Measurements from ENCODE around the gene MT1A. TPM values are rescaled to one million over a fixed set of nuclear protein-coding genes. Genes with fewer than 3 reads are reported as not detected.

Gene MT1A
- total RNA-seq, 1 donor from 2014 or later, result 0.60 TPM

GRCh38 chr16:56606071-56606475, 32.4 kb upstream of the MT1A start:
- no peaks in the 10 kb centered on the region for H3K9me3 Mint-ChIP-seq
- H3K36me3 Mint-ChIP-seq (ENCODE audit: low read depth), result peaks cover 3% of the 10 kb centered on the region
- DNase-seq (ENCODE audit: low spot score), result no peak
- H3K27ac Mint-ChIP-seq, result peak overlapping the region; percentile 88
- H3K4me3 Mint-ChIP-seq, result no peak overlapping the region
- H3K4me1 Mint-ChIP-seq (ENCODE audit: low read depth), result peaks cover 42% of the 10 kb centered on the region
- intact Hi-C loops (cut with micrococcal nuclease), result loop anchor here (5.0 kb wide), 1 partner anchor 326 kb away; the partner anchor contains the start of gene HERPUD1
- H3K27me3 Mint-ChIP-seq (ENCODE audit: insufficient read depth), result peaks cover under 1% of the 10 kb centered on the region

- no peak for DNase-seq (ENCODE audit: low spot score)
- intact Hi-C loops (cut with micrococcal nuclease), result loop anchor here (5.0 kb wide), 1 partner anchor 326 kb away; the partner anchor contains the start of gene HERPUD1
- Mint-ChIP-seq H3K36me3 (ENCODE audit: low read depth) (peaks cover 3% of the 10 kb centered on the region), H3K4me3 (peak overlapping the region; percentile 46), H3K4me1 (ENCODE audit: low read depth) (peaks cover 47% of the 10 kb centered on the region), H3K27me3 (ENCODE audit: insufficient read depth) (no peaks in the 10 kb centered on the region), H3K27ac (peak overlapping the region; percentile 88), H3K9me3 (no peaks in the 10 kb centered on the region)
These were observed 31.9 kb upstream of the MT1A start for GRCh38 chr16:56606476-56607108.

GRCh38 chr16:56607109-56607618, 31.3 kb upstream of the MT1A start:
- H3K9me3 Mint-ChIP-seq, result no peaks in the 10 kb centered on the region
- peaks cover 3% of the 10 kb centered on the region for H3K36me3 Mint-ChIP-seq (ENCODE audit: low read depth)
- H3K27me3 Mint-ChIP-seq (ENCODE audit: insufficient read depth), result no peaks in the 10 kb centered on the region
- peak overlapping the region; percentile 78 for H3K4me3 Mint-ChIP-seq
- H3K27ac Mint-ChIP-seq, result peak overlapping the region; percentile 88
- no peak for DNase-seq (ENCODE audit: low spot score)
- intact Hi-C loops (cut with micrococcal nuclease), result loop anchor here (5.0 kb wide), 1 partner anchor 325 kb away; the partner anchor contains the start of gene HERPUD1
- H3K4me1 Mint-ChIP-seq (ENCODE audit: low read depth), result peaks cover 50% of the 10 kb centered on the region

- DNase-seq (ENCODE audit: low spot score), result no peak
- peak overlapping the region; percentile 78 for H3K4me3 Mint-ChIP-seq
- H3K27me3 Mint-ChIP-seq (ENCODE audit: insufficient read depth), result no peaks in the 10 kb centered on the region
- no peaks in the 10 kb centered on the region for H3K9me3 Mint-ChIP-seq
- H3K4me1 Mint-ChIP-seq (ENCODE audit: low read depth), result peaks cover 55% of the 10 kb centered on the region
- peaks cover 3% of the 10 kb centered on the region for H3K36me3 Mint-ChIP-seq (ENCODE audit: low read depth)
- intact Hi-C loops (cut with micrococcal nuclease), result loop anchor here (1.0 to 5.0 kb wide), 11 partner anchors 18 to 407 kb away; partner anchors contain the start of genes HERPUD1, MT1E, MT1F and MT1X
- H3K27ac Mint-ChIP-seq, result peak overlapping the region; percentile 88
These were observed 30.8 kb upstream of the MT1A start for GRCh38 chr16:56607675-56608042.

GRCh38 chr16:56608043-56608875, 30.2 kb upstream of the MT1A start, which contains the start of gene MT2A:
MT2A (plus strand) TSS chr16:56608584; CDS start chr16:56608656, 72 bp downstream.
- intact Hi-C loops (cut with micrococcal nuclease), result loop anchor here (1.0 to 5.0 kb wide), 11 partner anchors 17 to 406 kb away; partner anchors contain the start of genes HERPUD1, MT1E, MT1F and MT1X
- Mint-ChIP-seq H3K27me3 (ENCODE audit: insufficient read depth) (no peaks in the 10 kb centered on the region), H3K4me3 (peak within 1 kb of the TSS; percentile 97), H3K4me1 (ENCODE audit: low read depth) (peaks cover 58% of the 10 kb centered on the region), H3K27ac (peak within 1 kb of the TSS; percentile 98), H3K36me3 (ENCODE audit: low read depth) (peaks cover 3% of the 10 kb centered on the region), H3K9me3 (no peaks in the 10 kb centered on the region)
- peak; percentile 89 for DNase-seq (ENCODE audit: low spot score)

- intact Hi-C loops (cut with micrococcal nuclease), result loop anchor here (1.0 to 5.0 kb wide), 12 partner anchors 8 to 405 kb away; partner anchors contain the start of genes HERPUD1, MT1E, MT1F and MT1X
- Mint-ChIP-seq H3K9me3 (no peaks in the 10 kb centered on the region), H3K36me3 (ENCODE audit: low read depth) (peaks cover 3% of the 10 kb centered on the region), H3K4me3 (peak overlapping the region; percentile 97), H3K4me1 (ENCODE audit: low read depth) (peaks cover 61% of the 10 kb centered on the region), H3K27me3 (ENCODE audit: insufficient read depth) (no peaks in the 10 kb centered on the region), H3K27ac (peak overlapping the region; percentile 98)
- no peak for DNase-seq (ENCODE audit: low spot score)
These were observed 29.5 kb upstream of the MT1A start for GRCh38 chr16:56608876-56609462.

GRCh38 chr16:56609463-56609921, 29.0 kb upstream of the MT1A start:
- Mint-ChIP-seq H3K9me3 (no peaks in the 10 kb centered on the region), H3K4me1 (ENCODE audit: low read depth) (peaks cover 66% of the 10 kb centered on the region), H3K4me3 (peak overlapping the region; percentile 97), H3K36me3 (ENCODE audit: low read depth) (peaks cover 3% of the 10 kb centered on the region), H3K27me3 (ENCODE audit: insufficient read depth) (no peaks in the 10 kb centered on the region), H3K27ac (peak overlapping the region; percentile 98)
- DNase-seq (ENCODE audit: low spot score), result peak; percentile 63
- intact Hi-C loops (cut with micrococcal nuclease), result loop anchor here (1.0 to 5.0 kb wide), 3 partner anchors 8 to 323 kb away; partner anchors contain the start of gene HERPUD1

- peaks cover 3% of the 10 kb centered on the region for H3K36me3 Mint-ChIP-seq (ENCODE audit: low read depth)
- H3K9me3 Mint-ChIP-seq, result no peaks in the 10 kb centered on the region
- H3K27ac Mint-ChIP-seq, result peak overlapping the region; percentile 98
- peak; percentile 60 for DNase-seq (ENCODE audit: low spot score)
- H3K27me3 Mint-ChIP-seq (ENCODE audit: insufficient read depth), result no peaks in the 10 kb centered on the region
- intact Hi-C loops (cut with micrococcal nuclease), result loop anchor here (5.0 to 10.0 kb wide), 3 partner anchors 435 to 1002 kb away; no protein-coding TSS in a partner anchor
- H3K4me3 Mint-ChIP-seq, result peak overlapping the region; percentile 97
- peaks cover 73% of the 10 kb centered on the region for H3K4me1 Mint-ChIP-seq (ENCODE audit: low read depth)
These were observed 28.4 kb upstream of the MT1A start for GRCh38 chr16:56610017-56610608.

- H3K4me1 Mint-ChIP-seq (ENCODE audit: low read depth), result peaks cover 78% of the 10 kb centered on the region
- peak overlapping the region; percentile 97 for H3K4me3 Mint-ChIP-seq
- H3K36me3 Mint-ChIP-seq (ENCODE audit: low read depth), result peaks cover 3% of the 10 kb centered on the region
- intact Hi-C loops (cut with micrococcal nuclease), result loop anchor here (5.0 to 10.0 kb wide), 3 partner anchors 434 to 1002 kb away; no protein-coding TSS in a partner anchor
- no peaks in the 10 kb centered on the region for H3K9me3 Mint-ChIP-seq
- H3K27ac Mint-ChIP-seq, result peak overlapping the region; percentile 98
- no peaks in the 10 kb centered on the region for H3K27me3 Mint-ChIP-seq (ENCODE audit: insufficient read depth)
- no peak for DNase-seq (ENCODE audit: low spot score)
These were observed 27.8 kb upstream of the MT1A start for GRCh38 chr16:56610609-56611111.

GRCh38 chr16:56611281-56611833, 27.1 kb upstream of the MT1A start:
- no peak for DNase-seq (ENCODE audit: low spot score)
- Mint-ChIP-seq H3K36me3 (ENCODE audit: low read depth) (peaks cover 3% of the 10 kb centered on the region), H3K4me3 (peak overlapping the region; percentile 97), H3K27me3 (ENCODE audit: insufficient read depth) (no peaks in the 10 kb centered on the region), H3K9me3 (no peaks in the 10 kb centered on the region), H3K27ac (peak overlapping the region; percentile 98), H3K4me1 (ENCODE audit: low read depth) (peaks cover 77% of the 10 kb centered on the region)
- intact Hi-C loops (cut with micrococcal nuclease), result loop anchor here (5.0 to 10.0 kb wide), 3 partner anchors 433 to 1001 kb away; no protein-coding TSS in a partner anchor

- no peaks in the 10 kb centered on the region for H3K27me3 Mint-ChIP-seq (ENCODE audit: insufficient read depth)
- DNase-seq (ENCODE audit: low spot score), result no peak
- H3K4me1 Mint-ChIP-seq (ENCODE audit: low read depth), result peaks cover 64% of the 10 kb centered on the region
- intact Hi-C loops (cut with micrococcal nuclease), result loop anchor here (2.0 to 10.0 kb wide), 4 partner anchors 415 to 999 kb away; no protein-coding TSS in a partner anchor
- no peak overlapping the region for H3K4me3 Mint-ChIP-seq
- peaks cover 3% of the 10 kb centered on the region for H3K36me3 Mint-ChIP-seq (ENCODE audit: low read depth)
- H3K9me3 Mint-ChIP-seq, result no peaks in the 10 kb centered on the region
- peak overlapping the region; percentile 85 for H3K27ac Mint-ChIP-seq
These were observed 24.8 kb upstream of the MT1A start for GRCh38 chr16:56613706-56614105.
